WERI-Rb-1 (cell line): Measurements from ENCODE around the gene TNNT2.

ENCODE experiments used
- DNase-seq: peaks from one replicate; pipeline ENCODE4 v3.0.0-alpha.2; 2020
- H3K27ac ChIP-seq: fragments of 250-450 bp; sonication (Bioruptor Pico); 2 replicates; pipeline ENCODE4 v1.5.1; 2020; ENCODE audit warnings: mild to moderate bottlenecking, moderate library complexity
- H3K27me3 ChIP-seq: fragments of 250-450 bp; sonication (Bioruptor Pico); 2 replicates; pipeline ENCODE4 v1.5.1; 2021; ENCODE audit warnings: mild to moderate bottlenecking, low read depth, moderate library complexity; ENCODE audit not compliant: insufficient read depth, severe bottlenecking
- H3K36me3 ChIP-seq: fragments of 250-450 bp; sonication (Bioruptor Pico); 2 replicates; pipeline ENCODE4 v1.5.1; 2020; ENCODE audit warnings: mild to moderate bottlenecking, moderate library complexity
- H3K4me3 ChIP-seq: 2 replicates; pipeline ENCODE4 v1.5.1; 2011; ENCODE audit warnings: low read depth, mild to moderate bottlenecking, control low read depth, low read length
- H3K9me3 ChIP-seq: fragments of 250-450 bp; sonication (Bioruptor Pico); 2 replicates; pipeline ENCODE4 v1.5.1; 2021; ENCODE audit warnings: mild to moderate bottlenecking, moderate library complexity; ENCODE audit not compliant: severe bottlenecking
- TF ChIP-seq, protein P1 (sequence below): IDR thresholded peaks from 2 replicates; pipeline ENCODE4 v1.5.1; 2011; ENCODE audit warnings: low read depth, mild to moderate bottlenecking, control low read depth, inconsistent platforms, low read length

TNNT2 gene

DNA sequence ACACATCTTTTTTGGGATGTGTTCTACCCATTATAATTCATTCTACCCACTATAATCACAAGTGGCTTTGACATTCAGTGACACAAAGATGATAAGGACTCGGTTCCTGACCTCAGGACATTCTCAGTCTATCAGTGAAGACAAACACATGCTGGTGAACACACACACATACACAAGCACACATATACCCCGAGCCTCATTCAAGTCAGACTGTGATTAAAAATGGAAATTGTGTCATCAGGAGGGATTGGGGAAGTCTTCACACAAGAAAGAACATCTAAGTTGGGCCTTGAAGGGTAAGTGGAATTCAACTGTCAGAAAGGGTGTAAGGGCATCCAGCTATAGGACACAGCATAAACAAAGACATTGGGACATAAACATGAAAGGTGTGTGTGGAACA, 24.2 kb upstream of the TNNT2 start:
- Histone ChIP-seq H3K36me3 (no peaks in the 10 kb centered on the region), H3K9me3 (no peaks in the 10 kb centered on the region), H3K4me3 (no peak overlapping the region), H3K27ac (no peak overlapping the region), H3K27me3 (no peaks in the 10 kb centered on the region)
- DNase-seq = no peak
- TF ChIP-seq, protein P1, sequence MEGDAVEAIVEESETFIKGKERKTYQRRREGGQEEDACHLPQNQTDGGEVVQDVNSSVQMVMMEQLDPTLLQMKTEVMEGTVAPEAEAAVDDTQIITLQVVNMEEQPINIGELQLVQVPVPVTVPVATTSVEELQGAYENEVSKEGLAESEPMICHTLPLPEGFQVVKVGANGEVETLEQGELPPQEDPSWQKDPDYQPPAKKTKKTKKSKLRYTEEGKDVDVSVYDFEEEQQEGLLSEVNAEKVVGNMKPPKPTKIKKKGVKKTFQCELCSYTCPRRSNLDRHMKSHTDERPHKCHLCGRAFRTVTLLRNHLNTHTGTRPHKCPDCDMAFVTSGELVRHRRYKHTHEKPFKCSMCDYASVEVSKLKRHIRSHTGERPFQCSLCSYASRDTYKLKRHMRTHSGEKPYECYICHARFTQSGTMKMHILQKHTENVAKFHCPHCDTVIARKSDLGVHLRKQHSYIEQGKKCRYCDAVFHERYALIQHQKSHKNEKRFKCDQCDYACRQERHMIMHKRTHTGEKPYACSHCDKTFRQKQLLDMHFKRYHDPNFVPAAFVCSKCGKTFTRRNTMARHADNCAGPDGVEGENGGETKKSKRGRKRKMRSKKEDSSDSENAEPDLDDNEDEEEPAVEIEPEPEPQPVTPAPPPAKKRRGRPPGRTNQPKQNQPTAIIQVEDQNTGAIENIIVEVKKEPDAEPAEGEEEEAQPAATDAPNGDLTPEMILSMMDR = no peak

DNA sequence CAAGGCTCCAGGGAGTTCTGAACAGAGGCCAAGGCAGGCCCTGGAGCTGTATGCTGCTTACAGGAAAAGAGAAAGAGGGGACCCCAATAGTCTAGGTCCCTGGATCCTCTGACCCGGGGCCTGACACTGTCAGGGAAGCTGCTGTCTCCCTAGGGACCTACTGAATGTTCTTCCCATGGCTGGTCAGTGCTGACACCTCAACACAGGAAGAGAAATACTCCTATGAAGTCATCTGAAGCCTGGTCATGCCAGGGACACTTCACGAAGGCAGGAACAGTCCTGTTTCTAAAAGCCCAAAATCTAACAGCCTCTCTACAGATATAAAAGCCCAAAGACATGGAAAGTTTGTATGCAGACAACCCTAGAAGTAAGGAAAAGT, 23.4 kb upstream of the TNNT2 start:
- Histone ChIP-seq H3K36me3 (no peaks in the 10 kb centered on the region), H3K27ac (no peak overlapping the region), H3K4me3 (no peak overlapping the region), H3K27me3 (no peaks in the 10 kb centered on the region), H3K9me3 (no peaks in the 10 kb centered on the region)
- no peak for DNase-seq
- TF ChIP-seq, protein P1 = no peak

DNA sequence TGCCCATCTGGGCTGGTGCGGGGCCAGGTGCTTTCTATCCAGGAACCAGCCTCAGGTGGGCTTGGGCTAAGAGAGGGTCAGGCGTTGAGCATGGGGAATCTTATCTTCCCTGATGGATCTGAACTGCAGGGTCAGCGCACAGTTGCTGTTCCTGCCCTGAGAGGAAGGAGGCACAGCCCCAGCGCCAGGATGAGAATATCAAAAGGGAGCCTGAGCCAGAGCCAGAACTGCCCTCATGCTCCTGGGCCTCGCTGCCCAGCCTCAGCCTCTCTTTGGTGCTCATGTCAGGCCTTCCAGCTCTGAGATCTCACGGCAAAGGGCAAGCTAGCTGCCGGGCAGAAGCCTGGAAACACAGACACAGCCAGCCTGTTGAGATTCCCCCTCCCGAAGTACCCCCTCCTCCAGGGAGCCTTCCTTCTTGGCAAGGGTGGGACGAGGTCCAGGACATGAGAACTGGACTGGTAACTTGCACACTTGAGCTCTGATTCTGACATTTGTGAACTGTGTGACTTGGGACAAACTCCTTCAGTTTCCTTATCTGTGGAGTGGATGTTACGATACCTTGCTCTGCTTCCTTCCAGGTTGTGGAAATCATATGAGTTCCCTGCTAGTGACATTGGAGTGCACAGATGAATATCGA, 22.9 kb upstream of the TNNT2 start:
- no peak overlapping the region for H3K4me3 ChIP-seq
- no peak for DNase-seq
- no peak overlapping the region for H3K27ac ChIP-seq
- no peaks in the 10 kb centered on the region for H3K36me3 ChIP-seq
- H3K9me3 ChIP-seq = no peaks in the 10 kb centered on the region
- TF ChIP-seq, protein P1 = no peak
- no peaks in the 10 kb centered on the region for H3K27me3 ChIP-seq

DNA sequence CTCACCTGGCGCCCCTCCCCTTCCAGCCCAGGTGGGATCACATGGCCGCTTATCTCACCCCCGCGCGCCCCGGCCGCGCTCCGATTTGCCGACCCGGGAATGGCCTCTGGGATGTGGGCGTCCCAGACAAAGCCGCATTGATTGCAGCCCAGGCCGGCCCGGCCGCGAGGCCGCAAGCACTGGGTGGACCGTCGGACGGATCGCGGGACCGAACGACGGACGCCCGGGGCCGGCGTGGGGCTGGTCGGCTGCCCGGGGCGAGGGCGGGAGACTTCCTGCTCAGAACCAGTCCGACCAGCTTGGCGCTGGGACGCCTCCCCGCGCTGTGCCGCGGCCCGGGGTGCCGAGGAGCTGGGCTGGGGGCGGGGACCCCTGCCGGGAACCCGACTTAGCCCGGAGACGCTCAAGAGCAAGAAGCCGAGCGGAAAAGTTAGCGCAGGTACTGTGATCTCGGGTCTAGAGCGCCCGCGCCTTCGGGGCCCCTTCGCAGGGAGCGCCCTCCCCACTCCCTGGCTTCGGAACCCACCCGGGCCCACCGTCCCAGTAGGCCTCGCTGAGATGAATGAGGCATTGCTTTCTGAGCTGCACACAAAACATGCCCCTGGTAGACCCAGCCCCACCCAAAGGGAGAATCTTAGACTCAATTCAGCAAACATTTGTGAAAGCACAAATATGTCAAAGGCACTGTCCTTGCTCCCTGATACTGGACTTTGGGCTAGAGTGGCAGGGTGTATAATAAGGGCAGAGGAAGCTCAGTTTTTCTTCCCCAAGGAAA, 22.1 kb upstream of the TNNT2 start:
- no peak overlapping the region for H3K27ac ChIP-seq
- no peak for DNase-seq
- no peaks in the 10 kb centered on the region for H3K27me3 ChIP-seq
- TF ChIP-seq, protein P1 = no peak
- H3K4me3 ChIP-seq = no peak overlapping the region
- H3K36me3 ChIP-seq = no peaks in the 10 kb centered on the region
- no peaks in the 10 kb centered on the region for H3K9me3 ChIP-seq

DNA sequence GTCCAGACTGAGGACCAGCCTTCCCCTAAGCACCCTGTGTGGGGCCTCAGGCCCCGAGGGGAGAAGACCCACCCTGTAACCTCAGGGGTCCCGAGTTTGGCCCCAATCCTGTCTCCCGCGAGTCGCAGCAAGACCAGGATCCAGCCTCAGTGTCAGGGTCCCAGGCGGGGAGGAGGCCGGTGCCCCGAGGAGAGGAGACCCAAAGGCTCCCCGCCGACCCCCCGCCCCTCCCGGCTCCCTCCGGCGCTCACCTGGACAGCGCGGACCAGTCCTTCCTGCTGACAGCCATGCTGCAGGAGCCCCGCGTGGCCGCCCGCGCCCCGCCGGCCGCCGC, 21.5 kb upstream of the TNNT2 start, which contains the start of gene LAD1:
Gene LAD1, minus strand, starts transcription at position 307 of the 334 bp plus-strand sequence. Its CDS starts 18 bp downstream, at position 289.
- DNase-seq = no peak
- Histone ChIP-seq H3K27ac (no peak within 1 kb of the TSS), H3K9me3 (no peaks in the 10 kb centered on the region), H3K4me3 (no peak within 1 kb of the TSS), H3K27me3 (no peaks in the 10 kb centered on the region), H3K36me3 (no peaks in the 10 kb centered on the region)
- TF ChIP-seq, protein P1 = no peak
